Peyer's patch (tissue), 4 donors: Measurements from ENCODE around the gene TSPAN9.

Source experiments
- POLR2A ChIP-seq, 2 donors: fragments of 450-650 bp; IDR thresholded peaks; one replicate each; pipeline ENCODE4 v1.5.1; 2017; ENCODE audit warnings: antibody characterized with exemption in 2 of 2, mild to moderate bottlenecking in 2 of 2, moderate library complexity in 2 of 2
- TF ChIP-seq, protein P1 (sequence below), 6 experiments: fragments of 450-650 bp in 4 of 6; fragments of 200-600 bp in 2 of 6; sonication (generic) in 1 of 6; IDR thresholded peaks; one replicate each; pipeline ENCODE4 v1.5.1; 2017 to 2019; ENCODE audit warnings: antibody characterized with exemption in 6 of 6, mild to moderate bottlenecking in 3 of 6, moderate library complexity in 1 of 6

DNA sequence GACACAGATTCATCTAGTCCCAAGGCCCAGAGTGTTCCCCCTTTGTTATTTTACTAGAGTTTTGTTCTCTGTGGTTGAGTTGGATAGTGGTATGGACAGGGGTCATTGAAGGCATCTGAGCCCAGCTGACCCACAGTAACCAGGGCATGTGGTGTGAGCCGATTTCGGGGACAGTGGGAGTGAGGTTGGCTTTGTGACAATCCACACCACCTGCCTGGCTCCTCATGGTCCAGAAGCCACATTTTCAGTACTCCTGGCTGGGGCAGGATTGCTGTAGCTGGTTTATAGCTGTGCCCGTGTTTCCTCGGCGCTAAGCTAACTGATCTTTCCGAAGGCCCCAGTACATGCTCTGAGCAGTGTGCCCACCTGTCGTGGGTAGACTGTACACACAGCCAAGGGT lies 116.0 kb downstream of the TSPAN9 start:
- TF ChIP-seq, protein P1, sequence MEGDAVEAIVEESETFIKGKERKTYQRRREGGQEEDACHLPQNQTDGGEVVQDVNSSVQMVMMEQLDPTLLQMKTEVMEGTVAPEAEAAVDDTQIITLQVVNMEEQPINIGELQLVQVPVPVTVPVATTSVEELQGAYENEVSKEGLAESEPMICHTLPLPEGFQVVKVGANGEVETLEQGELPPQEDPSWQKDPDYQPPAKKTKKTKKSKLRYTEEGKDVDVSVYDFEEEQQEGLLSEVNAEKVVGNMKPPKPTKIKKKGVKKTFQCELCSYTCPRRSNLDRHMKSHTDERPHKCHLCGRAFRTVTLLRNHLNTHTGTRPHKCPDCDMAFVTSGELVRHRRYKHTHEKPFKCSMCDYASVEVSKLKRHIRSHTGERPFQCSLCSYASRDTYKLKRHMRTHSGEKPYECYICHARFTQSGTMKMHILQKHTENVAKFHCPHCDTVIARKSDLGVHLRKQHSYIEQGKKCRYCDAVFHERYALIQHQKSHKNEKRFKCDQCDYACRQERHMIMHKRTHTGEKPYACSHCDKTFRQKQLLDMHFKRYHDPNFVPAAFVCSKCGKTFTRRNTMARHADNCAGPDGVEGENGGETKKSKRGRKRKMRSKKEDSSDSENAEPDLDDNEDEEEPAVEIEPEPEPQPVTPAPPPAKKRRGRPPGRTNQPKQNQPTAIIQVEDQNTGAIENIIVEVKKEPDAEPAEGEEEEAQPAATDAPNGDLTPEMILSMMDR (IDR thresholded peaks at IDR 0.05) = no peak
- TF ChIP-seq POLR2A (IDR thresholded peaks at IDR 0.05) = no peak
